Activated T-cell treated with anti-CD3 and anti-CD28 coated beads, Interleukin-2, amount 50 U/mL, for 48 hours (primary cell): ENCODE results near the gene CLASP2.
"Not testable (repeated sequence)": the region's sequence is repeated elsewhere in the genome, so short reads cannot be mapped to it uniquely, and the experiment has no call there.

Experiments
- DNase-seq, 2 experiments: peaks; one replicate each; pipeline ENCODE4 v3.0.0-alpha.2; 2020

The CLASP2 gene

DNA sequence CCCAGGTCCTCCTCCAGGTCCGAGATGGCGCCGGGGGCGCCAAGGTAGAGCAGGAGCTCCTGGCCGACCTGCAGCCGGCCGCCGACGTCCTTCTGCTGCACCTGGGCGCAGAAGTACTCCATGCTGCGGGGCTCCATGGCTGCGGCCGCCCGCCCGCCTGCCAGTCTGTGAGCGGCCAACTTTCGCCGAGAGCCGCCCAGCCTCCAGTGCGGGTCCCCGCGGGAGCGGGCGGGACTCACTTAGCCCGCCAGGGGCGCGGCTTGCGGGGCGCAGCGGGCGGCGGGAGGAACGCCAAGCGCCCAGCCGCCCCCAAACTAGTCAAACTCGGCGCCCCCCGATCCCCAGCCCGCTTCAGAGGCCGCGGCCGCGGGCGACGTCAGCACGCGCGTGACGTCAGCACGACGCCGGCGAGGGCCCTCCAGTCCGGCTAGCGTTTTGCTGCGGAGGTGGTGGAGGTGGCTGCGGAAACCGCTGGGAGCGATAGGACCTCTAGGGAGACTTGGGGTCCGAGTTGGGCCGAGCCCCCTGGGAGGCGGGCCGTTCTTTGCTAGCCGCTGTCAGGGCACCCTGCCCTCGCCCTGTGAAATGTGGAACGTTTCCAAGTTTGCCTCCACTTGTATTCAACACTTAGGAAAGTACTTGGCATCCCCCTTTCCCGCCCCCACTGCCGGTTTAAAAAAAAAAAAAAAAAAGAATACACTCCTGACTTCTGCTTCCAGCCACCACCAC is at the start of gene CLASP2:
Gene CLASP2, minus strand, starts transcription at position 389 of the 729 bp plus-strand sequence. Its CDS starts 252 bp downstream, at position 137.
- peak; percentile 87 to 91 for DNase-seq

DNA sequence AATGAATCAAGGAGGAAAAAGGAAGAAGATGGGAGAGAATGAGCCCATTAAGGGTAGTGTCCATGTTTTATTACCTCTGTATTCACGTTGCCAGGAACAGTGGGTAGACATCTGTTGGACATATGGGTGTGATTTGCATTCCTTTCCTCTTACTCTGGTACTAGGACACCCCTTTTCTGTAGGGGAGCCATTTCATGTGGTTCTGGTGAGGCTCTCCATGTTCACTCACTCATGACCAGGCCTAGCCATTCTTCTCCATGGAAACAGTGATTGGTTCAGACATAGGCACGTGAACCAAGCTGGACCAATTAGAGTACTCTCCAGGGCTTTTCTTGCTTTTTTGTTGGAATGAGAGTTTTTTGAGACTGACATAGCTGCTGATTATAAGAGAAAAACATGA is 40.8 kb upstream of the CLASP2 start:
- DNase-seq = no peak

DNA sequence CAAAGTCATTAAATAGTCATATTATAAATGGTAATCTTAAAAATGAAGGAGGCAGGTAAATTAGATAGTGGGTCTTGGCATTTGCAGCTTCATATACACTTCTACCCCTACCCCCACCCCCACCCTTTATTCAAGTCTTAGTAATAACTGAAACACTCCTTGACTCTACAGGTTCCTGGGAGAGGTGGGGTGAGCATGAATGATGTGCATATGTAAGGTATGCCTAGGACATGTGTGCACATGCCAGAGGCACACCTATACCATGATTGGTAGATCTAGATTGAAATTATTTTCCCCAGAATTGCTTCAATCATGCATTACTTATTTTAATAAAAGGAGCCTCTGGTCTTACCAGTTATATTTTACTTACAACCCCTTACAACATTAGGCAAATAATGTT is 40.2 kb upstream of the CLASP2 start:
- no peak for DNase-seq

DNA sequence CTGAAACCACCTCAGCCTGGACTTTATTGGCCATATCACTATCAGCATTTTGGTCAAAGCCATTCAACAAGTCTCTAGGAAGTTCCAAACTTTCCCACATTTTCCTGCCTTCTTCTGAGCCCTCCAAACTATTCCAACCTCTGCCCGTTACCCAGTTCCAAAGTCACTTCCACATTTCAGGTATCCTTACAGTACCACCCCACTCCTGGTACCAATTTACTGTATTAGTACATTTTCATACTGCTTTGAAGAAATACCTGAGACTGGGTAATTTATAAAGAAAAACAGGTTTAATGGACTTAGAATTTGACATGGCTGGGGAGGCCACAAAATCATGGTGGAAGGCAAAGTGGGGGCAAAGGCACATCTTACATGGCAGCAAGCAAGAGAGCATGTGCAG is 36.3 kb upstream of the CLASP2 start:
- not testable (repeated sequence) for DNase-seq

DNA sequence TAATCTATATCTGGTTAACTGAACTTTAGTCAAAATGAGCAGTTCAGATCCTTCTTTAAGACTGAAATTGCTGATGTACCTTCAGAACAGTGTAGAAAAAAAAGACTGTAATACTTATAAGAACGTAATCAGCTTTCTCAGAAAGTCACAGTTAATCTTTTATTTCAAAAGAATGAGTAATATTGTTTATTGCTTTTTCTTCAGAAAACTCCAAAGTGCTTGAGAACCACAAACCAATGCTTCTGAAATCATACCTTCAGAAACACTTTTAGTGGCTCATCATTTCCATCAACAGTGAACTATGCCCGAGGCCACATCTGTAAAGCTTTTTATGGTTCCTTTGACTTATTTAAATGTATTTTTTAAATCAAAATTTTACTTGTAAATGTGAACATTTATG is 33.3 kb upstream of the CLASP2 start:
- no peak for DNase-seq

DNA sequence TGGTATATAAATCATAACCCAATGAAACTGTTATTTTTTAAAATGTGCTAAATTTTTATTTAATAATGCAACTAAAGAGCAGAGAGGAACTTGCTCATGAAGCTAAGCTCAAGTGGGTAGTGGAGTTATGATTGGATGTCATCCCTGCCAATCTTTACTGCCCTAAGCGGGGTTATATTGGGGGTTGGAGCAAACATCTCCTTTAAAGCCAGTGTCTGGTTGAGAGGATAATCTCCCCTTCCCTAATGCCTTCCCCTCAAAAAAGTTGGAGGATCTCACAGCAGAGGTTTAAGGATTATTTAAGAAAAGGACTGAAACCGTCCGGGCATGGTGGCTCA is 32.1 kb upstream of the CLASP2 start:
- DNase-seq = no peak

DNA sequence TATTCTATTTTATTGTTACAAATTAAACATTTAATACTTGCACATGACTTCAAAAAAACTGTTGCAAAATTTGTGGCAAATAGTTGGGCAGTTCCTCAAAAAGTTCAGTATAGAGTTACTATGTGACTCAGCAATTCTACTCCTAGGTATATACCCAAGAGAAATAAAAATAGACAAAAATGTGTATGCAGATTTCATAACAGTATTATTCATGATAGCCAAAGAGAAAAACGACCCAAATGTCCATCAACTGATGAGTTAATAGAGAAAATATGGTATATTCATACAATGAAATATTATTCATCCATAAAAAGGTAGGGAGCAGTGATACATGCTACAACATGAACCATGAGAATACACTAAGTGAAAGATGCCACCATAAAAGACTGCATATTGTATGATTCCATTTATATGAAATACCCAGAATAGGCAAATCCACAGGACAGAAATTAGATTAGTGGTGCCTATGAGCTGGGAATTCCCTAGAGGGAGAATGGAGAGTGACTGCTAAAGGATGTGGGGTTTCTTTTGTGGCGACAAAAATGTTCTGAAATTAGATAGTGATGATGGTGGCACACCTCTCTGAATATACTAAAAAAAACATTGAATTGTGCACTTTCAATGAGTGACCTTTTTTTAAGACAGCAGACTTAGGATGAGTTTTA is 31.6 kb upstream of the CLASP2 start:
- no peak for DNase-seq

DNA sequence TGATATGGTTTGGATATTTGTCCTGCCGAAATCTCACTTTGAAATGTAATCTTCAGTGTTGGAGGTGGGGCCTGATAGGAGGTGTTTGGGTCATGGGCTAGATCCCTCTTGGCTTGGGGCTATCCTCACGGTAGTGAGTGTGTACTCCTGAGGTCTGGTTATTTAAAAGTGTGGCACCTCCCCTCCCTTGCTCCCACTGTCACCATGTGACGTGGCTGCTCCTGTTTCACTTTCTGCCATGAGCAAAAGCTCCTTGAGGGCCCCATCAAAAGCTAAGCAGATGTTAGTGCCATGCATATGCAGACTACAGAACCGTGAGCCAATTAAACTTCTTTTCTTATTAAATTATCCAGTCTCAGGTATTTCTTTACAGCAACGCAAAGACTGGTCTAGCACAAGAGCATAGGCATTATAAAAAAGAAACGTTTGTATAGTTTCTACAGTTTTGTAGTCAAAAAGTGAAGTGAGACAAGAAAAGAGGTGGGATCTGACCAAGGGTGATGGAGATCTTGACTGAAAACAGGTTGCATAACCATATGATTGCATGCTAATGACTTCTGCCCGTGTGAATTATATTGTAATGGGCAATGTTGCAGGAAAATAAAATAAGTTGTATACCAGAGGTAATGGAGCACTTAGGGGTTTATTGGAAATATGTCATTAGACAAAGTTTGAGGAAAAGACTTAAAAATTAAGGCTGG is 28.5 kb upstream of the CLASP2 start:
- DNase-seq = no peak

DNA sequence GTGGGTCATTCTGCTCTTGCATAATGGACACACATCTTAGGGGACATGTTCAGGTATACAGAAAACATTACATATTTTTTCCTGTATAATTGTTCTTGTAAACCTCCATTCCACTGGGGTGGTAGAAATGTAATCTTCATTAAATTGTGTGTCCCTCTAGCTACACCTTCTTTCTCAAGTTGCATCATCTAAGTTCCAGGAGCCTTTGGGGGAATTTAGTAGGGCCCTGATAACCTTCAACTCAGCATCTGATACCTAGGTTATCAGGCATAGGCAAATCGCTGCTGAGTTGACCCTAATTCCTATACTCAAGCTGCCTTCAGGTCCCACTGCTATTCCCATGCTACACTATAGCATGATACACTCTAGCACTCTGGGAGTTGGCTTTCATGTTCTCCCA is 19.1 kb upstream of the CLASP2 start:
- DNase-seq = no peak

DNA sequence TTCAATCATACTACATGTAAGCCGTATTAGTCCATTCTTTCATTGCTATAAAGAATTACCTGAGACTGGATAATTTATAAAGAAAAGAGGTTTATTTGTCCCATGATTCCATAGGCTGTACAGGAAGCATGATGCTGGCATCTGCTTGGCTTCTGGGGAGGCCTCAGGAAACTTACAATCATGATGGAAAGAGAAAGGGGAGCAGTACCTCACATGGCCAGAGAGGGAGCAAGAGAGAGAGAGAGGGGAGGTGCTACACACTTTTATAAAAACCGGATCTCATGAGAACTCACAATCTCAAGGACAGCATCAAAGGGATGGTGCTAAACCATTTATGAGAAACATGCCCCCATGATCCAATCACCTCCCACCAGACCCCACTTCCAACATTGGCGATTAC is 14.3 kb upstream of the CLASP2 start:
- DNase-seq = peak; percentile 33 to 41

DNA sequence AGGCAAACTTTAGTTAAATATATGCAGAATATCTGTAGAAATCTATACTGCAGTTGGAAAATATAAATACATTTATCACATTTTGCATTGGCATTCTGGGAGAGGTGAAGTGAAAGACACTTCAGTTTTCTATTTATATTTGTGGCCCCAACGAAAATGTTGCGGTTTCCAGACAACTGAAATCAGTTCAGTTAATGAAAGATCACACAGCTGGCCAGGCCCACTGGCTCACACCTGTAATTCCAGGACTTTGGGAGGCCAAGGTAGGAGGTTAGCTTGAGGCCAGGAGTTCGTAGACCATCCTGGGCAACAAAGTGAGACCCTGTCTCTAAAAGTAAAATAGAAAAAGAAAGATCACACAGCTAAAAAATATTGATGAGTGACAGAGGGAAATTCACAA is 11.9 kb upstream of the CLASP2 start:
- DNase-seq = no peak

DNA sequence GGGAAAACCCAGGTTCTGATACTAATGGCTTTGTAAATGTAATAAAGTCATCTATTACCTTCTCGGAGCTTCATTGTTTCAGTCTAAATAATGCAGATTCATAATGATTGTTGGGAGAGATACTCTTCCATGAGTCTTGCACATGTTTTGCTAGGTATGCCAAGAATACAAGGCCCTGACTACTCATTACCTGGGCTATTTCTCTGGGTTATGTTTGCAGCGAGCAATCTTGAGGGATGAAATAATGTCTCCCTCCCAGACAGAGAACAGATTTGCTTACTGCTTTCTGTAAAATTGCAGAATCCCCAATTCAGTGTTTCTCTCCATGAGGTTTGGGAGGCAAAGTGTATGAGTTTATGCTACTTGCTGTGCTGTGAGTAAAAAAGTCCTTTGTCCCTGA is 6.2 kb upstream of the CLASP2 start:
- DNase-seq = no peak

DNA sequence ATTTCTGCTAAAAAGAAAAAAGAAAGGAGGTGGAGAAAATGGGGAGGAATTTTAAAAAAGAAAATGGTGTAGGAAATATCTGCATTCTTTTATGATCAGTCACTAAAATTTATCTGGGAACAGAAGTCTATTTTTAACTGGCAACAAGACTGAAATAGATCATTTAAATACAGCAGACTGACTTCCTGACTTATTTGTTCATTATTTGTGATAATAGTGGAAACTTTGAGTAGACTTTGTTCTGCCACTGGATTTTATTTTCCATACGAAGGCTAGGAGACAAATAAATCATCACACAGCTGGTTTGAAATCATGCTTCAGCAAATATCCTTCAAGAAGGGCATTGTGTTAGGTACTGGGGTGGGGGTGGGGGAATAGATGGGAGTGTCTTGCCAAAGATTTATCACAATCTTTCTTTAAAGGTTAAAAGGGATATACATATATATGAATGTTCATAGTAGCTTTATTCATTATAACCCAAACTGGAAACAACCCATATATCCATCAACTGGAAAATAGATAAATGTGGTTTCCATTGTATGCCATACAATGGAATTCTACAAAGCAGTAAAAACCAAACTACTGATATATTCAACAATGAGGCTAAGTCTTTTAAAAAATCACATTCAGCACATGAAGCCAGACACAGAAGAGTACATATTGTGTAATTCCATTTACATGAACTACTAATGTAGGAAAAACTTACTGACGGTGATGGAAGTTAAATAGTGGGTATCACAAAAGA is 4.7 kb upstream of the CLASP2 start:
- no peak for DNase-seq

DNA sequence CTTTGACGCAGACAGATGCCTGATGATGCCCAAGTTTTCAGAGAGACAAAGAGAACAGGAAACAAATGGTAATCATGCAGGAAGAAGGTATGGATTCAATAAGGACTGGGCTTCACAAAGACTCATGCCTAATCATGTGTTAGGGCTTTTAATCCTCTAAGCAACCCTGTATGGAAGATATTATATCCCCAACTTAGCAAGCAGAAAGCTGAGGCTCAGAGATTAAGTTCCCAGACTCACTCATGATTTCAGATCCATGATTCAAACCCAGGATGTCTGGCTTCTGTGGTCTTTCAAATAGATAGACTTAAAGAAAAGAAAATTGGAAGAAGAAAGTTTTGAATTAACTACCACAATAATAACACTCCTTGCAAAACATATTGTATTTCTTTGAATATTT is 4.1 kb upstream of the CLASP2 start:
- no peak for DNase-seq

DNA sequence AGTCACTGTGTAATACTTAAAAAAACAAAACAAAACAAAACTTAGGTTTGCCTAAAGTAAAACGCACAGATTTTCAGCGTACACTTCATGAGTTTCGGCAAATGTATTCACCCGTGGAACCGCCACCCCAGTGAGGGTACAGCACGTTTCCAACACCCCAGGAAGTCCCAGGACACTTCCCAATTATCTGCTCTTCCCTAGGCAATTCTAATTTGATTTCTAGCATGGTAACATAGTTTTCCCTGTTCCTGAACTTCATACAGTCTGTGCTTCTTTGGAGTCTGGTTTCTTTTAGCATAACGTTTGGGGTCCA is 497 bp upstream of the CLASP2 start:
- DNase-seq = no peak

DNA sequence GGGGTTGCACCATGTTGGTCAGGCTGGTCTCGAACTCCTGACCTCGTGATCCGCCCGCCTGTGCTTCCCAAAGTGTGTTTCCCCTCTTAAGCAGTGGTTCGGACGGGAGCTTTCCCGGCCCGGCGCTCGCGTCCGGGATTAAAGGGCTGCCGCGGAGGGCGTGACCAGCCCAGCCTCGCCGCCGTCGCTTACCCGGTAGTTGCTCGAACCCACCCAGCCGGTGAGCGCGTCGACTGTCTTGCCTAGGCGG is 513 bp downstream of the CLASP2 start:
- no peak for DNase-seq

DNA sequence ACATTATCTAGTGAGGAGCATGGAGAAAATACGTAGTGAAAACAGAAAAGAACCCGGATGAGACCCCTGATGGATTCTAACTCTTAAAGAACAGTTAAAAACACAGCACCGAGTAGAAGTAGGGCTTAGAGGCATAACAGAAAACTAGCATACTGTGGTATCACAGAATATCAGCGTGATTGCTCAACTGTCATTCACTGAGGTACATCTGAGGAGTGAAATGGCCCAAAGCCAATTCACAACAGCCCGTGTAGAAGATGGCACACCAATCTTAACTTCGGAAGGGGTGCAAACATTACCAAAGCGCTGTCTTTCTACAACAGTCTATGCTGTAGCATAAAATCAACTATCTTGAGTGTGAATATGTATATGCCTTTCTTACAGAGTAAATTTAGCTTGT is 1.8 kb downstream of the CLASP2 start:
- DNase-seq = no peak

DNA sequence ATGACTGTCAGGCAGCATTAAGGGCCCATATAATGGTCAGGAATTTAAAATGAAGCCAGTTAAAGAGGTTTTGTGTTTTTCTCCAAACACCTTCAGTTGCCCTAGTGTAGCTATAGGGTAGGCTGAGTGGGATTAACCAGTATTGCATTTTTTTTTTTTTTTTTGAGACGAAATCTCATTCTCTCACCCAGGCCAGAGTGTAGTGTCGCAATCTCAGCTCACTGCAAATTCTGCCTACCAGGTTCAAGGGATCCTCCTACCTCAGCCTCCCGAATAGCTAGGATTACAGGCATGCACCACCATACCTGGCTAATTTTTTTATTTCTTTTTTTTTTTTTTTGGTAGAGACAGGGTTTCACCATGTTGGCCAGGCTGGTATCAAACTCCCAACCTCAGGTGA is 7.0 kb downstream of the CLASP2 start:
- DNase-seq = no peak

DNA sequence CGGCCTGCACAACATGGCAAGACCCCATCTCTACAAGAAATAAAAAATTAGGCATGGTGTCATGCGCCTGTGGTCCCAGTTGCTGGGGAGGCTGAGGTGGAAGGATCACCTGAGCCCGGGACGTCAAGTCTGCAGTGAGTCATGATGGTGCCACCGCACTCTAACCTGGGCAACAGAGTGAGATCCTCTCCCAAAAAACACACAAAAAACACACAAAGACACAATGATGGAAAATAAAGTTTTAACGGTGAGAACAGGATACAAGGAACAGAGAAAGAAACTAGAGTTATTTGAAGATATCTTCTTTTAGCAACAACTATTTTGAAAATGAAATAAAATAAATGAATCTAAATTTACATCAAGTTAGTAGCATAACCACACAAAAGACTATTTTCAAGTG is 12.0 kb downstream of the CLASP2 start:
- no peak for DNase-seq

DNA sequence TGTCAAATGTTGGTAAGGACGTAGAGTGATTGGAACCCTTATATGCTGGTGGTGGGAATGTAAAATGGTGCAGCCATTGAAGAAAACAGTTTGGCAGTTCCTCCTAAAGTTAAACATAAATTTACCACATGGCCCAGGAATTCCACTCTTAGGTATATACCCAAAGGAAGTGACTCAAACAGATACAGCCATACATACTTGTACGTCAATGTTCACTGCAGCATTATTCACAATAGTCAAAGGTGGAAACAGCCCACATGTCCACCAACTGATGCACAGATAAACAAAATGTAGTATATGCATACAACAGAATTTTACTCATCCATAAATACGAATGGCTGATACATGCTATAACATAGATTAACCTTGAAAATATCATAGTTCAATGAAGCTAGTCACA is 13.2 kb downstream of the CLASP2 start:
- DNase-seq = no peak

DNA sequence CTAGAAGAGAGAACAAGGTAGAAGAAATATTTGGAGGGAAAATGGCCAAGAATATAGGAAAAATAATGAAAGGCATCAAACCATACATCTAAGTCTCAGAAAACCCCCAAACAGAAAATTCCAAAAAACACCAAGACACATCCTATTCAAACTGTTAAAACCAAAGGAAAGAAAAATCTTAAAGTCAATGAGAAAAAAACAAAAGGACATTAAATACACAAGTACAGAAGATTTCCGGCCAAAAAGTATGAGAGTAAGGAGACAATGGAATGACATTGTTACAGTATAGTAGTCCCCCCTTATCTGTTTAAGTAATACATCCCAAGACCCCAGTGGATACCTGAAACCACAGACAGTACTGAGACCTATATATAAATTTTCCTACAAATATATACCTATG is 18.8 kb downstream of the CLASP2 start:
- no peak for DNase-seq

DNA sequence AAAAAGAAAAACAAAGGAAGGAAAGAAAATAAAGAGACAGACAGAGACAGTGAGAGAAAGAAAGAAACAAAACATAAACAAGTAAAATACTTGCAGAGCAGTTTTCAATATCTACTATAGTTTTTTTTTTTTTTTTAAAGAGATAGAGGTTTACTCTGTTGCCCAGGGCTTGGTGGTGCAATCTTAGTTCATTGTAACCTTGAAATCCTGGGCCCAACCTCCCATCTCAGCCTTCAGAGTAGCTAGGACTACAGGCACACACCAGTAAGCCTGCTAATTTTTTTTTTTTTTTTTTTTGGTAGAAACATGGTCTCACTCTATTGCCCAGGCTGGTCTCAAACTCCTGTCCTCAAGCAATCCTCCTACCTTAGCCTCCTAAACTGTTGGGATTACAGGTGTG is 23.1 kb downstream of the CLASP2 start:
- no peak for DNase-seq

DNA sequence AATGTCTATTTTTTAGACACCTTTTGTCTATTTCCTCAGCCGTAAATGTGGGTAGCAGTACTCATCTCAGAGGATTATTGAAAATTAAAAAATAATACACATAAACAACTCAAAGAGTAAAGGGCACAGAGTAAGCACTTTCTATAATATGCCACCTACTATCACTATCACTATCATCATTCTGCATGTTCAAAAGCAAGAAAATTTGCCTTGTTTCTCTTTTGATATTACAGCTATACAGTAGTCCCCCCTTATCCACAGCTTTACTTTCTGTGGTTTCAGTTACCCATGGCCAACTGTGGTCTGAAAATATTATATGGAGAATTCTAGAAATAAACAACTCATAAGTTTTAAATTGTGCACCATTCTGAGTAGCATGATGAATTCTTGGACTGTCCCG is 27.7 kb downstream of the CLASP2 start:
- no peak for DNase-seq

DNA sequence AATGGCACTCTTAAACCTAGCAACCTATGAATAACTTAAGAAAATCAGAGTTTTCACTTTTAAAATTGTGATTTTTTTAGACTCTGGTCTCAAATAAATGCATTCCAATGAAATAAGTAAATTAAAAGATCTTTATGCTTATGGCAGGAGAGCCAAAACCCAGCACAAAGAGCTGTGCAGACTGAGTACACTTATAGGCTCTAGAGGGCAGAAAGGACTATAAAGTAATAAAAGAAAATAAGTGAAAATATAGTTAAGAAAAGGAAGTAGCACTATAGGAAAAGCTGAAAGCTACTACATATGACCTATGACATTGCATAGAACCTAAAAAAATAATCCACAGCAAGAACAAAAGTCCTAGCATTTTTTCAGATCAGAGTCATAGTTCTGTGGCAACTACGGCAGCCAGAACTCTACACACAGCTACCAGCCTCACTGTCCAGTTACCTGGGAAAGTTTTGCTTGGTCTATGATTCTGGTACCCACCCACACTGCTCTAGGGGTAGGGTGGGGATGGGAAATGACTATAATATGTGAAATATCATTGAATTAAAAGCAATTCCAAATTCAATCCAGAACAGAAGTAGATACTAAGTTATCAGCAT is 30.5 kb downstream of the CLASP2 start:
- no peak for DNase-seq
